ENCODE measurements around the gene PAK6.

PAK6 gene

GRCh38 chr15:40310001-40310959 lies 71.4 kb downstream of the PAK6 start:
- H2BK12ac ChIP-seq (ENCODE audit: low read length in 2 of 2) = no peak overlapping the region
- no peak overlapping the region for H3K23ac ChIP-seq (ENCODE audit: low read length in 2 of 2)
- DNase-seq = peak; percentile 50
- H3K36me3 ChIP-seq (ENCODE audit: control insufficient read depth in 1 of 2, insufficient read depth in 2 of 2, low read depth in 1 of 2, low read length in 2 of 2) = no peaks in the 10 kb centered on the region
- no peak overlapping the region for H3K27ac ChIP-seq (ENCODE audit: low read length, poor library complexity, severe bottlenecking)
- peaks cover 44 to 71% of the 10 kb centered on the region in 2 experiments for H3K27me3 ChIP-seq (ENCODE audit: control insufficient read depth in 1 of 2, insufficient read depth in 1 of 2, low read length in 2 of 2)
- no peak overlapping the region for H2BK120ac ChIP-seq (ENCODE audit: low read depth, low read length)
- no peak overlapping the region for H3K9ac ChIP-seq (ENCODE audit: low read length)
- 20% methylated on average over 4 of the region's 4 CpGs for whole genome bisulfite sequencing
- H3K4me2 ChIP-seq (ENCODE audit: low read length, poor library complexity, severe bottlenecking) = no peak overlapping the region
- no peaks in the 10 kb centered on the region for H3K79me1 ChIP-seq (replicated peaks; ENCODE audit: low read length, poor library complexity, severe bottlenecking)
- H2AK5ac ChIP-seq (ENCODE audit: low read length, severe bottlenecking) = no peak overlapping the region
- H3K4me1 ChIP-seq (ENCODE audit: control insufficient read depth, insufficient read depth, low read depth, low read length) = peaks cover 20% of the 10 kb centered on the region
- H3K9me3 ChIP-seq (ENCODE audit: control insufficient read depth, low read length) = no peaks in the 10 kb centered on the region
- H2AFZ ChIP-seq (ENCODE audit: low read depth, low read length) = no peak overlapping the region
- H3K14ac ChIP-seq (ENCODE audit: low read length in 2 of 2) = no peak overlapping the region
- no peak overlapping the region for H2BK5ac ChIP-seq (ENCODE audit: low read depth, low read length, poor library complexity, severe bottlenecking)
- no peak overlapping the region for H3K4me3 ChIP-seq (ENCODE audit: insufficient read depth in 1 of 2, low read depth in 1 of 2, low read length in 2 of 2)
- no peak overlapping the region for H4K8ac ChIP-seq (ENCODE audit: low read length)
- H3K18ac ChIP-seq (ENCODE audit: low read depth in 1 of 2, low read length in 2 of 2) = no peak overlapping the region
- H2BK15ac ChIP-seq (ENCODE audit: low read depth, poor library complexity, severe bottlenecking) = no peak overlapping the region
- no peak overlapping the region for H3K4ac ChIP-seq (ENCODE audit: low read depth in 1 of 2, low read length in 2 of 2)
- no peak overlapping the region for H4K91ac ChIP-seq (ENCODE audit: low read length)

DNA sequence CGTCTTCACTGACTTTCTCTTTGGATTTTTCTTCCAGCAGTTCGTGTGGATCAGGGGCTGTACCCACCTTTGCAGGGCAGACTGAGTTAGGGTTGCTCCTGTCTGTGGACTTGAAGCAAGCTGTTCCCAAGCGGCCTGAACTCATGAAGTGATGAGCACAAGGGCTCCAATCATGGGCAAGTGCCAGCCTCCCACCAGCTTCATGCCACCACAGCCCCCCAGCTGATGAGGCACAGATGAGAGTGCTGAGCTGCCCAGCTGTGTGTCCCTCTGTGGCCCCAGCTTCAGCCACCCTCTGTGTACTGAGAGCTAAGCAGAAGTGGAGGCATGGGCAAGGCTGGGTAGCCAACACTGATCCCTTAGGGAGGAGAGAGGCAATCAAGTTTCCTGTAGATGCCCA lies 72.1 kb downstream of the PAK6 start:
- Histone ChIP-seq H3K14ac (ENCODE audit: low read length in 2 of 2) (peak overlapping the region in 1 of 2 experiments; percentile 53), H2BK120ac (ENCODE audit: low read depth, low read length) (no peak overlapping the region), H4K8ac (ENCODE audit: low read length) (no peak overlapping the region), H3K4me2 (ENCODE audit: low read length, poor library complexity, severe bottlenecking) (no peak overlapping the region), H2BK12ac (ENCODE audit: low read length in 2 of 2) (peak overlapping the region in 1 of 2 experiments; percentile 73), H3K27me3 (ENCODE audit: control insufficient read depth in 1 of 2, insufficient read depth in 1 of 2, low read length in 2 of 2) (peaks cover 47 to 64% of the 10 kb centered on the region in 2 experiments), H3K4ac (ENCODE audit: low read depth in 1 of 2, low read length in 2 of 2) (no peak overlapping the region), H3K23ac (ENCODE audit: low read length in 2 of 2) (no peak overlapping the region), H2BK15ac (ENCODE audit: low read depth, poor library complexity, severe bottlenecking) (no peak overlapping the region), H3K9ac (ENCODE audit: low read length) (no peak overlapping the region), H4K91ac (ENCODE audit: low read length) (peak overlapping the region; percentile 25), H3K18ac (ENCODE audit: low read depth in 1 of 2, low read length in 2 of 2) (no peak overlapping the region), H3K79me1 (replicated peaks; ENCODE audit: low read length, poor library complexity, severe bottlenecking) (no peaks in the 10 kb centered on the region), H3K9me3 (ENCODE audit: control insufficient read depth, low read length) (no peaks in the 10 kb centered on the region), H3K4me1 (ENCODE audit: control insufficient read depth, insufficient read depth, low read depth, low read length) (peaks cover 20% of the 10 kb centered on the region), H3K4me3 (ENCODE audit: insufficient read depth in 1 of 2, low read depth in 1 of 2, low read length in 2 of 2) (no peak overlapping the region), H3K27ac (ENCODE audit: low read length, poor library complexity, severe bottlenecking) (no peak overlapping the region), H2AFZ (ENCODE audit: low read depth, low read length) (no peak overlapping the region), H2AK5ac (ENCODE audit: low read length, severe bottlenecking) (no peak overlapping the region), H2BK5ac (ENCODE audit: low read depth, low read length, poor library complexity, severe bottlenecking) (no peak overlapping the region), H3K36me3 (ENCODE audit: control insufficient read depth in 1 of 2, insufficient read depth in 2 of 2, low read depth in 1 of 2, low read length in 2 of 2) (no peaks in the 10 kb centered on the region)
- 48% methylated on average over 3 of the region's 3 CpGs for WGBS
- no peak for DNase-seq

DNA sequence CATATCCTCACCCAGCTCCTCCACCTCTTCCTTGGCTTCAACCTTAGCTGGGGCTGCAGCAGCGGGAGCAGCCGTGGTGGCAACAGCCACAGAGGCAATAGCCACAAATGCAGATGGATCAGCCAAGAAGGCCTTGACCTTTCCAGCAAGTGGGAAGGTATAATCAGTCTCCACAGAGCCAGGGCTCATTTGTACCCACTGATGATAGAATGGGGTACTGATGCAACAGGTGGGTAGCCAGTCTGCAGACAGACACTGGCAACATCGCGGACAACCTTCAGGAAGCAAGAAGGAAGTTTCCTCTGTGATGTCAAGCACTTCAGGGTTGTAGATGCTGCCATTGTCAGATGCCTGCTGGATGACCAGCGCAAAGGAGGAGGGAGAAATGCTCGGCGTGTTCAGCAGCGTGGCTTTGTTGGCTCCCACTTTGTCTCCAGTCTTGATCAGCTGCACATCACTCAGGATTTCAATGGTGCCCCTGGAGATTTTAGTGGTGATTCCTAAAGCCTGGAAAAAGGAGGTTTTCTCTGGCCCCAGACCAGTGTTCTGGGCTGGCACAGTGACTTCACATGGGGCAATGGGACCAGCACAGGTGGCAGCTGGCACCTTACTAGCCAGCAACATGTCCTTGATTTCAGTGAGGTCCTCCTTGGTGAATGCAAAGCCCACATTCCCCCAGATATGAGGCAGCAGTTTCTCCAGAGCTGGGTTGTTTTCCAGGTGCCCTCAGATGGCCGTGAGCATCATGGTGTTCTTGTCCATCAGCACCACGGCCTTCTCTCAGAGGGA lies 73.7 kb downstream of the PAK6 start:
- Histone ChIP-seq H3K4me1 (ENCODE audit: control insufficient read depth, insufficient read depth, low read depth, low read length) (peaks cover 16% of the 10 kb centered on the region), H3K9me3 (ENCODE audit: control insufficient read depth, low read length) (no peaks in the 10 kb centered on the region), H3K9ac (ENCODE audit: low read length) (no peak overlapping the region), H3K23ac (ENCODE audit: low read length in 2 of 2) (no peak overlapping the region), H2BK120ac (ENCODE audit: low read depth, low read length) (no peak overlapping the region), H3K36me3 (ENCODE audit: control insufficient read depth in 1 of 2, insufficient read depth in 2 of 2, low read depth in 1 of 2, low read length in 2 of 2) (no peaks in the 10 kb centered on the region), H3K27me3 (ENCODE audit: control insufficient read depth in 1 of 2, insufficient read depth in 1 of 2, low read length in 2 of 2) (peaks cover 49 to 57% of the 10 kb centered on the region in 2 experiments), H2BK5ac (ENCODE audit: low read depth, low read length, poor library complexity, severe bottlenecking) (no peak overlapping the region), H2AK5ac (ENCODE audit: low read length, severe bottlenecking) (no peak overlapping the region), H2BK15ac (ENCODE audit: low read depth, poor library complexity, severe bottlenecking) (no peak overlapping the region), H3K18ac (ENCODE audit: low read depth in 1 of 2, low read length in 2 of 2) (no peak overlapping the region), H3K14ac (ENCODE audit: low read length in 2 of 2) (no peak overlapping the region), H3K4me3 (ENCODE audit: insufficient read depth in 1 of 2, low read depth in 1 of 2, low read length in 2 of 2) (no peak overlapping the region), H3K4ac (ENCODE audit: low read depth in 1 of 2, low read length in 2 of 2) (no peak overlapping the region), H4K8ac (ENCODE audit: low read length) (no peak overlapping the region), H2BK12ac (ENCODE audit: low read length in 2 of 2) (no peak overlapping the region), H4K91ac (ENCODE audit: low read length) (no peak overlapping the region), H3K79me1 (replicated peaks; ENCODE audit: low read length, poor library complexity, severe bottlenecking) (no peaks in the 10 kb centered on the region), H3K4me2 (ENCODE audit: low read length, poor library complexity, severe bottlenecking) (no peak overlapping the region), H3K27ac (ENCODE audit: low read length, poor library complexity, severe bottlenecking) (no peak overlapping the region), H2AFZ (ENCODE audit: low read depth, low read length) (no peak overlapping the region)
- 83% methylated on average over 10 of the region's 10 CpGs for WGBS
- no peak for DNase-seq

All from mesenchymal stem cell (in vitro differentiated cells and primary cell).